ENCODE results near the gene LTB.

The LTB gene

GRCh38 chr6:31576897-31577578 lies 5.2 kb downstream of the LTB start:
- DNase-seq (ENCODE audit: low read depth in 3 of 3, low spot score in 1 of 3) = no peak

GRCh38 chr6:31575952-31576685 lies 6.1 kb downstream of the LTB start:
- no peak for DNase-seq (ENCODE audit: low read depth in 3 of 3, low spot score in 1 of 3)

GRCh38 chr6:31575335-31575901 lies 6.8 kb downstream of the LTB start, which contains the start of gene TNF:
TSS of gene TNF (plus strand) at chr6:31575565. CDS start at chr6:31575742, 177 bp downstream.
- peak; percentile 66 to 84 (median 75) for DNase-seq (ENCODE audit: low read depth in 3 of 3, low spot score in 1 of 3)

- DNase-seq (ENCODE audit: low read depth in 3 of 3, low spot score in 1 of 3) = no peak
Observed at GRCh38 chr6:31574106-31575061, 7.8 kb downstream of the LTB start.

GRCh38 chr6:31573239-31574105 lies 8.8 kb downstream of the LTB start:
- no peak for DNase-seq (ENCODE audit: low read depth in 3 of 3, low spot score in 1 of 3)

GRCh38 chr6:31572041-31572911 lies 9.9 kb downstream of the LTB start, which contains the start of gene LTA:
TSS of gene LTA (plus strand) at chr6:31572289. CDS start at chr6:31572743, 454 bp downstream.
- DNase-seq (ENCODE audit: low read depth in 3 of 3, low spot score in 1 of 3) = peak in 1 of 3 donors; percentile 65

GRCh38 chr6:31569861-31570536 lies 12.2 kb downstream of the LTB start:
- DNase-seq (ENCODE audit: low read depth in 3 of 3, low spot score in 1 of 3) = no peak

- no peak for DNase-seq (ENCODE audit: low read depth in 3 of 3, low spot score in 1 of 3)
Observed at GRCh38 chr6:31568537-31568961, 13.7 kb downstream of the LTB start.

GRCh38 chr6:31567531-31568370 lies 14.5 kb downstream of the LTB start:
- DNase-seq (ENCODE audit: low read depth in 3 of 3, low spot score in 1 of 3) = no peak

- DNase-seq (ENCODE audit: low read depth in 3 of 3, low spot score in 1 of 3) = no peak
Observed at GRCh38 chr6:31560697-31561058, 21.5 kb downstream of the LTB start.

- DNase-seq (ENCODE audit: low read depth in 3 of 3, low spot score in 1 of 3) = no peak
Observed at GRCh38 chr6:31559958-31560696, 22.1 kb downstream of the LTB start.

- no peak for DNase-seq (ENCODE audit: low read depth in 3 of 3, low spot score in 1 of 3)
Observed at GRCh38 chr6:31559606-31559957, 22.6 kb downstream of the LTB start.

- DNase-seq (ENCODE audit: low read depth in 3 of 3, low spot score in 1 of 3) = no peak
Observed at GRCh38 chr6:31558631-31559500, 23.4 kb downstream of the LTB start.

GRCh38 chr6:31558318-31558625 lies 24.0 kb downstream of the LTB start:
- no peak for DNase-seq (ENCODE audit: low read depth in 3 of 3, low spot score in 1 of 3)

- DNase-seq (ENCODE audit: low read depth in 3 of 3, low spot score in 1 of 3) = no peak
Observed at GRCh38 chr6:31557443-31558317, 24.5 kb downstream of the LTB start.

Data from stimulated activated CD4-positive, alpha-beta T cell treated with anti-CD3 and anti-CD28 coated beads, TNF-alpha, amount 100 ng/mL, for 1 hour (primary cell).